ENCODE data around the gene GULP1.

Gene GULP1

GRCh38 chr2:188416367-188416766 is 124.7 kb downstream of the GULP1 start:
- no peak for DNase-seq (ENCODE audit: extremely low read depth, low read depth)
- TF ChIP-seq CTCF (IDR thresholded peaks at IDR 0.05; ENCODE audit: low read depth, low read length, missing control alignments): no peak
- H3K4me3 ChIP-seq (replicated peaks; ENCODE audit: low read depth, low read length): no peak overlapping the region

DNA sequence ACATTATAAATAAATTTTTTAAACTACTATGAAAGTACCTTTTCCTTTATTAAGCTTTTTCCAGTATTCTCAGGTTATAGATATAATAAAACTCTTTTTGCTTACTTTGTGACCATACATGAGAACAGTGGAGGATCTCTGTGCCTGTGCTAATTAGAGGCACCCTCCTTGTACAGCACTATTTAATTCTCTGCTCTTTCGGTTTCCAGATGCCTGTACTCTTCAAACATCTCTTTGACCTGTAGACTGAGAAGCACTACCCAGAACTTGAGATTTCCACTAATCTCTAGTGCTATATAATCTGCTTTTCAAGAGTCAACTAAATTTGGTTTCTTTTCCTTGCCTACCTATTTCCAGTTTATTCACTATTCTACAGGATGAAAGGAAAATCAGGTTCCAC is 131.1 kb downstream of the GULP1 start:
- no peak for TF ChIP-seq CTCF (IDR thresholded peaks at IDR 0.05; ENCODE audit: low read depth, low read length, missing control alignments)

GRCh38 chr2:188425266-188425665 is 133.6 kb downstream of the GULP1 start:
- DNase-seq (ENCODE audit: extremely low read depth, low read depth): no peak

More for the DNA sequence above, 131.1 kb downstream of the GULP1 start:
- no peak overlapping the region for H3K4me3 ChIP-seq (replicated peaks; ENCODE audit: low read depth, low read length)
- DNase-seq (ENCODE audit: extremely low read depth, low read depth): no peak

GRCh38 chr2:188426121-188426520 is 134.4 kb downstream of the GULP1 start:
- no peak overlapping the region for H3K4me3 ChIP-seq (replicated peaks; ENCODE audit: low read depth, low read length)
- no peak for DNase-seq (ENCODE audit: extremely low read depth, low read depth)
- TF ChIP-seq CTCF (IDR thresholded peaks at IDR 0.05; ENCODE audit: low read depth, low read length, missing control alignments): no peak

More at GRCh38 chr2:188425266-188425665, 133.6 kb downstream of the GULP1 start:
- H3K4me3 ChIP-seq (replicated peaks; ENCODE audit: low read depth, low read length): no peak overlapping the region
- no peak for TF ChIP-seq CTCF (IDR thresholded peaks at IDR 0.05; ENCODE audit: low read depth, low read length, missing control alignments)

GRCh38 chr2:188430705-188431104 is 139.0 kb downstream of the GULP1 start:
- TF ChIP-seq CTCF (IDR thresholded peaks at IDR 0.05; ENCODE audit: low read depth, low read length, missing control alignments): no peak
- H3K4me3 ChIP-seq (replicated peaks; ENCODE audit: low read depth, low read length): no peak overlapping the region
- DNase-seq (ENCODE audit: extremely low read depth, low read depth): no peak

GRCh38 chr2:188434018-188434417 is 142.3 kb downstream of the GULP1 start:
- TF ChIP-seq CTCF (IDR thresholded peaks at IDR 0.05; ENCODE audit: low read depth, low read length, missing control alignments): no peak
- no peak overlapping the region for H3K4me3 ChIP-seq (replicated peaks; ENCODE audit: low read depth, low read length)
- DNase-seq (ENCODE audit: extremely low read depth, low read depth): no peak

DNA sequence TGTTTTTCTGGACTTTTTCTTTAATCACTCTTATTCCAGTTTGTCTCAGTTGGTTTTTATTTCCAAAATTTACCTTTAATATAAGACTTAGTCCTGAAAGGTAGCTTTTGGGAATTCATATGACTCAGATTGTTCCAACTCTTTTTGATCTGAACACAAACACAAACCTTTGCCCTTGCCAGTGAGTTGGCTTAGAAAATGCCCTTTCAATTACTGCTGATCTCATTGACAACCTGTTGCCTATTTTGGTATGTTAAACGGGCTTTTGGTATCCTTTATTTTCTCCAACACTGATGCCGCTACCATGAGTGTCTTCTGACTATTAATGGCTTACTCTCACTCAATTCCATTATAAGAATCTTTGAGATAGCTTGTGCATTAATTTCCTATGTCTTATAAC is 143.4 kb downstream of the GULP1 start:
- DNase-seq (ENCODE audit: extremely low read depth, low read depth): no peak
- no peak overlapping the region for H3K4me3 ChIP-seq (replicated peaks; ENCODE audit: low read depth, low read length)
- TF ChIP-seq CTCF (IDR thresholded peaks at IDR 0.05; ENCODE audit: low read depth, low read length, missing control alignments): no peak
